Measurements from ENCODE around the gene ZNF80. TPM values are rescaled to one million over a fixed set of nuclear protein-coding genes. Genes with fewer than 3 reads are reported as not detected.

ZNF80 gene
- total RNA-seq, 1 experiment from 2014 or later, result not detected

- no TSS peak for BruUV-seq (replicated peaks)
- ChIA-PET POLR2A (no interaction called here), CTCF (no interaction called here)
- intact Hi-C loops (cut with micrococcal nuclease; ENCODE audit: unreplicated experiment), result no loop called here
- in situ Hi-C loops (cut with HindIII; ENCODE audit: low pct_unique_long_range_greater_than_20kb, low sequenced_read_pairs), result no loop called here
- no peaks in the 10 kb centered on the region for H3K36me3 ChIP-seq (ENCODE audit: control insufficient read depth, insufficient read depth, low read length)
- H3K27ac ChIP-seq (ENCODE audit: low read length), result no peak overlapping the region
- no peaks in the 10 kb centered on the region for H3K4me1 ChIP-seq (ENCODE audit: control insufficient read depth, insufficient read depth, low read length)
- TF ChIP-seq TCF7L2 (IDR thresholded peaks at IDR 0.05; ENCODE audit: low read depth, low read length) (no peak), SIN3A (IDR thresholded peaks at IDR 0.05; ENCODE audit: borderline replicate concordance, insufficient read depth, low read depth, low read length) (no peak), CTCF (IDR thresholded peaks at IDR 0.05) (no peak), POLR2AphosphoS5 (IDR thresholded peaks at IDR 0.05; ENCODE audit: low read depth, low read length) (no peak), REST (IDR thresholded peaks at IDR 0.05; ENCODE audit: insufficient read depth in 1 of 2, low read depth in 2 of 2, low read length in 1 of 2) (no peak)
- no peaks in the 10 kb centered on the region for H3K27me3 ChIP-seq (ENCODE audit: control insufficient read depth, insufficient read depth, low read length)
- no peaks in the 10 kb centered on the region for H3K9me3 ChIP-seq (ENCODE audit: control insufficient read depth, insufficient read depth, low read depth, low read length)
- no peak for ATAC-seq
- no peak for DNase-seq (ENCODE audit: low read depth, low spot score)
- no peak overlapping the region for H3K4me3 ChIP-seq (ENCODE audit: low read depth in 2 of 2, low read length in 2 of 2)
These were observed 34.9 kb upstream of the ZNF80 start for GRCh38 chr3:114272271-114272670.

- H3K9me3 ChIP-seq (ENCODE audit: control insufficient read depth, insufficient read depth, low read depth, low read length), result no peaks in the 10 kb centered on the region
- no peaks in the 10 kb centered on the region for H3K27me3 ChIP-seq (ENCODE audit: control insufficient read depth, insufficient read depth, low read length)
- no TSS peak for BruUV-seq (replicated peaks)
- H3K4me1 ChIP-seq (ENCODE audit: control insufficient read depth, insufficient read depth, low read length), result no peaks in the 10 kb centered on the region
- CTCF ChIA-PET, result no interaction called here
- no peaks in the 10 kb centered on the region for H3K36me3 ChIP-seq (ENCODE audit: control insufficient read depth, insufficient read depth, low read length)
- POLR2A ChIA-PET, result no interaction called here
- TF ChIP-seq TCF7L2 (IDR thresholded peaks at IDR 0.05; ENCODE audit: low read depth, low read length) (no peak), CTCF (IDR thresholded peaks at IDR 0.05) (no peak), SIN3A (IDR thresholded peaks at IDR 0.05; ENCODE audit: borderline replicate concordance, insufficient read depth, low read depth, low read length) (no peak), POLR2AphosphoS5 (IDR thresholded peaks at IDR 0.05; ENCODE audit: low read depth, low read length) (no peak), REST (IDR thresholded peaks at IDR 0.05; ENCODE audit: insufficient read depth in 1 of 2, low read depth in 2 of 2, low read length in 1 of 2) (no peak)
- DNase-seq (ENCODE audit: low read depth, low spot score), result no peak
- no peak overlapping the region for H3K27ac ChIP-seq (ENCODE audit: low read length)
- intact Hi-C loops (cut with micrococcal nuclease; ENCODE audit: unreplicated experiment) (no loop called here), in situ Hi-C loops (cut with HindIII; ENCODE audit: low pct_unique_long_range_greater_than_20kb, low sequenced_read_pairs) (no loop called here)
- no peak for ATAC-seq
- H3K4me3 ChIP-seq (ENCODE audit: low read depth in 2 of 2, low read length in 2 of 2), result no peak overlapping the region
These were observed 32.6 kb upstream of the ZNF80 start for GRCh38 chr3:114270019-114270418.
